ENCODE measurements around the gene MRPS9. TPM values are rescaled to one million over a fixed set of nuclear protein-coding genes. Genes with fewer than 3 reads are reported as not detected.

The MRPS9 gene
- total and polyA plus RNA-seq, 4 donors = 17.1 to 28.6 (median 19.5) TPM

- DNase-seq = no peak
- Histone ChIP-seq H3K4me1 (ENCODE audit: control insufficient read depth in 5 of 5, insufficient read depth in 5 of 5, low read length in 5 of 5) (peaks cover 0 to 15% (median 10%) of the 10 kb centered on the region in 5 donors), H3K27me3 (ENCODE audit: control insufficient read depth in 3 of 3, insufficient read depth in 3 of 3, low read length in 2 of 3) (no peaks in the 10 kb centered on the region), H3K4me3 (no peak overlapping the region), H3K27ac (ENCODE audit: low read depth in 1 of 2, low read length in 1 of 2) (no peak overlapping the region), H3K36me3 (ENCODE audit: control insufficient read depth in 4 of 4, insufficient read depth in 4 of 4, low read length in 4 of 4) (no peaks in the 10 kb centered on the region), H3K9me3 (ENCODE audit: control insufficient read depth in 4 of 4, insufficient read depth in 3 of 4, low read length in 3 of 4) (no peaks in the 10 kb centered on the region), H3K9ac (ENCODE audit: insufficient read depth in 1 of 2, low read length in 2 of 2) (no peak overlapping the region)
- TF ChIP-seq CTCF (IDR thresholded peaks at IDR 0.05; ENCODE audit: control extremely low read depth, extremely low read depth) = no peak
- ATAC-seq (ENCODE audit: insufficient read depth, low FRiP score) = no peak
These were observed 1.7 kb downstream of the MRPS9 start for GRCh38 chr2:105039559-105039958.

GRCh38 chr2:105042189-105042588 lies 4.3 kb downstream of the MRPS9 start:
- Histone ChIP-seq H3K9ac (ENCODE audit: insufficient read depth in 1 of 2, low read length in 2 of 2) (no peak overlapping the region), H3K27me3 (ENCODE audit: control insufficient read depth in 3 of 3, insufficient read depth in 3 of 3, low read length in 2 of 3) (no peaks in the 10 kb centered on the region), H3K4me3 (no peak overlapping the region), H3K27ac (ENCODE audit: low read depth in 1 of 2, low read length in 1 of 2) (no peak overlapping the region), H3K4me1 (ENCODE audit: control insufficient read depth in 5 of 5, insufficient read depth in 5 of 5, low read length in 5 of 5) (peaks cover 0 to 12% (median 10%) of the 10 kb centered on the region in 5 donors), H3K9me3 (ENCODE audit: control insufficient read depth in 4 of 4, insufficient read depth in 3 of 4, low read length in 3 of 4) (no peaks in the 10 kb centered on the region), H3K36me3 (ENCODE audit: control insufficient read depth in 4 of 4, insufficient read depth in 4 of 4, low read length in 4 of 4) (no peaks in the 10 kb centered on the region)
- ATAC-seq (ENCODE audit: insufficient read depth, low FRiP score) = no peak
- WGBS, 2 donors = 73 to 76% methylated on average over 2 of the region's 2 CpGs
- no peak for DNase-seq
- TF ChIP-seq CTCF (IDR thresholded peaks at IDR 0.05; ENCODE audit: control extremely low read depth, extremely low read depth) = no peak

DNA sequence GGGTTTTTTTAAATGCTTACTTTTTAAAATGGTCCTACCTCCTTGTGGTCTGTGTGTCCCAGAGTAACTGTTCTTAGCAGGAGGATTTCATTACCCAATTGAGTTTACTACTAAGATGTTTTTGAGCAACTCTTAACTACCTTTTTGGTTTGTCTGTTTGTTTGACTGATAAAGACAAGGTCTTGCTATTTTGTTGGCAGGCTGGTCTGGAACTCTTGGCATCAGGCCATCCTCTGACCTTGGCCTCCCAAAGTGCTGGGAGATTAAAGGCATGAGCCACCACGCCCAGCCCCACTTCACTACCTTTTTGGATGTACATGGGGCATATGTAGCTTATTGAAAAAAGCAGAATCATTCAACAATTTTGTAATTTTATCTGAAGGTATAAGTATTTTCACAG lies 14.9 kb downstream of the MRPS9 start:
- peaks cover 0 to 5% (median 0%) of the 10 kb centered on the region in 4 donors for H3K9me3 ChIP-seq (ENCODE audit: control insufficient read depth in 4 of 4, insufficient read depth in 3 of 4, low read length in 3 of 4)

More for the DNA sequence above, 14.9 kb downstream of the MRPS9 start:
- Histone ChIP-seq H3K27me3 (ENCODE audit: control insufficient read depth in 3 of 3, insufficient read depth in 3 of 3, low read length in 2 of 3) (no peaks in the 10 kb centered on the region), H3K27ac (ENCODE audit: low read depth in 1 of 2, low read length in 1 of 2) (peak overlapping the region in 1 of 2 donors; percentile 42), H3K9ac (ENCODE audit: insufficient read depth in 1 of 2, low read length in 2 of 2) (no peak overlapping the region), H3K4me3 (no peak overlapping the region), H3K4me1 (ENCODE audit: control insufficient read depth in 5 of 5, insufficient read depth in 5 of 5, low read length in 5 of 5) (no peaks in the 10 kb centered on the region), H3K36me3 (ENCODE audit: control insufficient read depth in 4 of 4, insufficient read depth in 4 of 4, low read length in 4 of 4) (peaks cover 0 to 13% (median 1%) of the 10 kb centered on the region in 4 donors)
- WGBS, 2 donors = 68 to 93% methylated on average over 1 of the region's 1 CpG
- no peak for TF ChIP-seq CTCF (IDR thresholded peaks at IDR 0.05; ENCODE audit: control extremely low read depth, extremely low read depth)
- ATAC-seq (ENCODE audit: insufficient read depth, low FRiP score) (no peak), DNase-seq (no peak)
